Measurements from ENCODE around the gene SUGP1. TPM values are rescaled to one million over a fixed set of nuclear protein-coding genes. Genes with fewer than 3 reads are reported as not detected.

The SUGP1 gene
- 72.5 TPM for total RNA-seq
- polyA plus RNA-seq = 10 to 100 TPM; 22.7 to 36.3 (median 26.4) TPM

- Histone ChIP-seq H3K9me3 (ENCODE audit: control insufficient read depth in 2 of 2, low read length in 2 of 2) (no peaks in the 10 kb centered on the region), H3K27me3 (ENCODE audit: control insufficient read depth, insufficient read depth, low read length) (no peaks in the 10 kb centered on the region), H3K4me1 (ENCODE audit: control insufficient read depth, insufficient read depth, low read length, poor library complexity, severe bottlenecking) (peaks cover 40% of the 10 kb centered on the region), H3K36me3 (ENCODE audit: control insufficient read depth, insufficient read depth, low read length) (peaks cover 32% of the 10 kb centered on the region), H3K27ac (ENCODE audit: insufficient read depth, low read length, poor library complexity, severe bottlenecking) (peak within 1 kb of the TSS; percentile 87), H3K4me3 (ENCODE audit: low read depth, low read length) (peak within 1 kb of the TSS; percentile 91)
- Mint-ChIP-seq H3K4me3 (peak within 1 kb of the TSS; percentile 94 to 99 (median 98)), H3K36me3 (peaks cover 23% of the 10 kb centered on the region), H3K27me3 (no peaks in the 10 kb centered on the region), H3K4me1 (peaks cover 12 to 60% (median 23%) of the 10 kb centered on the region in 4 donors), H3K27ac (peak within 1 kb of the TSS; percentile 98 to 99 (median 99)), H3K9me3 (no peaks in the 10 kb centered on the region)
- ATAC-seq (ENCODE audit: low read depth in 2 of 2) = peak; percentile 90 to 92
- DNase-seq = peak; percentile 89 to 96 (median 94)
Measured at GRCh38 chr19:19320361-19321140, at the start of gene SUGP1, which contains the start of gene MAU2. Gene SUGP1, minus strand, starts transcription at chr19:19320509. Its CDS starts 13 bp downstream, at chr19:19320496. Gene MAU2, plus strand, starts transcription at chr19:19320829. Its CDS starts 31 bp downstream, at chr19:19320860.

- DNase-seq = no peak
- Histone ChIP-seq H3K27ac (ENCODE audit: insufficient read depth, low read length, poor library complexity, severe bottlenecking) (no peak overlapping the region), H3K4me3 (ENCODE audit: low read depth, low read length) (no peak overlapping the region), H3K27me3 (ENCODE audit: control insufficient read depth, insufficient read depth, low read length) (no peaks in the 10 kb centered on the region), H3K9me3 (ENCODE audit: control insufficient read depth in 2 of 2, low read length in 2 of 2) (no peaks in the 10 kb centered on the region), H3K4me1 (ENCODE audit: control insufficient read depth, insufficient read depth, low read length, poor library complexity, severe bottlenecking) (peaks cover 35% of the 10 kb centered on the region), H3K36me3 (ENCODE audit: control insufficient read depth, insufficient read depth, low read length) (no peaks in the 10 kb centered on the region)
- Mint-ChIP-seq H3K36me3 (no peaks in the 10 kb centered on the region), H3K27ac (peak overlapping the region in 1 of 3 donors; percentile 69), H3K9me3 (peaks cover 0 to 2% (median 0%) of the 10 kb centered on the region in 7 donors), H3K4me3 (no peak overlapping the region), H3K27me3 (no peaks in the 10 kb centered on the region), H3K4me1 (peaks cover 9 to 37% (median 16%) of the 10 kb centered on the region in 4 donors)
- no peak for ATAC-seq (ENCODE audit: low read depth in 2 of 2)
Measured at GRCh38 chr19:19368087-19368486, 47.8 kb upstream of the SUGP1 start.

- ATAC-seq (ENCODE audit: low read depth in 2 of 2) (peak; percentile 72 to 80), DNase-seq (peak; percentile 55 to 91 (median 70))
- Mint-ChIP-seq H3K27ac (peak overlapping the region; percentile 48 to 95 (median 88)), H3K27me3 (no peaks in the 10 kb centered on the region), H3K36me3 (no peaks in the 10 kb centered on the region), H3K9me3 (no peaks in the 10 kb centered on the region), H3K4me3 (peak overlapping the region; percentile 55 to 77 (median 66)), H3K4me1 (peaks cover 5 to 30% (median 11%) of the 10 kb centered on the region in 4 donors)
- H3K4me3 ChIP-seq (ENCODE audit: low read depth, low read length) = peak overlapping the region; percentile 40
- no peaks in the 10 kb centered on the region for H3K9me3 ChIP-seq (ENCODE audit: control insufficient read depth in 2 of 2, low read length in 2 of 2)
- no peaks in the 10 kb centered on the region for H3K36me3 ChIP-seq (ENCODE audit: control insufficient read depth, insufficient read depth, low read length)
- no peak overlapping the region for H3K27ac ChIP-seq (ENCODE audit: insufficient read depth, low read length, poor library complexity, severe bottlenecking)
- peaks cover 22% of the 10 kb centered on the region for H3K4me1 ChIP-seq (ENCODE audit: control insufficient read depth, insufficient read depth, low read length, poor library complexity, severe bottlenecking)
- no peaks in the 10 kb centered on the region for H3K27me3 ChIP-seq (ENCODE audit: control insufficient read depth, insufficient read depth, low read length)
Measured at GRCh38 chr19:19366434-19367396, 46.4 kb upstream of the SUGP1 start.

GRCh38 chr19:19362075-19362474 lies 41.8 kb upstream of the SUGP1 start:
- Histone ChIP-seq H3K27me3 (ENCODE audit: control insufficient read depth, insufficient read depth, low read length) (no peaks in the 10 kb centered on the region), H3K27ac (ENCODE audit: insufficient read depth, low read length, poor library complexity, severe bottlenecking) (no peak overlapping the region), H3K36me3 (ENCODE audit: control insufficient read depth, insufficient read depth, low read length) (no peaks in the 10 kb centered on the region), H3K4me1 (ENCODE audit: control insufficient read depth, insufficient read depth, low read length, poor library complexity, severe bottlenecking) (peaks cover 33% of the 10 kb centered on the region), H3K9me3 (ENCODE audit: control insufficient read depth in 2 of 2, low read length in 2 of 2) (no peaks in the 10 kb centered on the region), H3K4me3 (ENCODE audit: low read depth, low read length) (no peak overlapping the region)
- Mint-ChIP-seq H3K9me3 (no peaks in the 10 kb centered on the region), H3K4me1 (peaks cover 10 to 52% (median 25%) of the 10 kb centered on the region in 4 donors), H3K4me3 (peak overlapping the region in 1 of 4 donors; percentile 29), H3K36me3 (peaks cover 7% of the 10 kb centered on the region), H3K27me3 (no peaks in the 10 kb centered on the region), H3K27ac (peak overlapping the region in 2 of 3 donors; percentile 38 to 56)
- DNase-seq (no peak), ATAC-seq (ENCODE audit: low read depth in 2 of 2) (no peak)

GRCh38 chr19:19361075-19361594 lies 40.8 kb upstream of the SUGP1 start:
- H3K9me3 ChIP-seq (ENCODE audit: control insufficient read depth in 2 of 2, low read length in 2 of 2) = no peaks in the 10 kb centered on the region
- Mint-ChIP-seq H3K27me3 (no peaks in the 10 kb centered on the region), H3K27ac (peak overlapping the region; percentile 59 to 74 (median 66)), H3K4me1 (peaks cover 5 to 45% (median 21%) of the 10 kb centered on the region in 4 donors), H3K9me3 (no peaks in the 10 kb centered on the region), H3K4me3 (peak overlapping the region in 3 of 4 donors; percentile 58 to 80 (median 74)), H3K36me3 (peaks cover 7% of the 10 kb centered on the region)
- peaks cover 2% of the 10 kb centered on the region for H3K36me3 ChIP-seq (ENCODE audit: control insufficient read depth, insufficient read depth, low read length)
- DNase-seq (peak; percentile 55 to 78 (median 57)), ATAC-seq (ENCODE audit: low read depth in 2 of 2) (peak; percentile 51 to 54)
- H3K27ac ChIP-seq (ENCODE audit: insufficient read depth, low read length, poor library complexity, severe bottlenecking) = no peak overlapping the region
- H3K4me3 ChIP-seq (ENCODE audit: low read depth, low read length) = peak overlapping the region; percentile 66
- H3K27me3 ChIP-seq (ENCODE audit: control insufficient read depth, insufficient read depth, low read length) = no peaks in the 10 kb centered on the region
- peaks cover 25% of the 10 kb centered on the region for H3K4me1 ChIP-seq (ENCODE audit: control insufficient read depth, insufficient read depth, low read length, poor library complexity, severe bottlenecking)

- peak overlapping the region in 1 of 4 donors; percentile 23 for H3K4me3 Mint-ChIP-seq
- no peak for ATAC-seq (ENCODE audit: low read depth in 2 of 2)
- peaks cover 14% of the 10 kb centered on the region for H3K36me3 Mint-ChIP-seq
Measured at GRCh38 chr19:19356901-19357566, 36.7 kb upstream of the SUGP1 start.

GRCh38 chr19:19356500-19356899 lies 36.2 kb upstream of the SUGP1 start:
- Histone ChIP-seq H3K27ac (ENCODE audit: insufficient read depth, low read length, poor library complexity, severe bottlenecking) (no peak overlapping the region), H3K27me3 (ENCODE audit: control insufficient read depth, insufficient read depth, low read length) (no peaks in the 10 kb centered on the region), H3K9me3 (ENCODE audit: control insufficient read depth in 2 of 2, low read length in 2 of 2) (no peaks in the 10 kb centered on the region), H3K4me1 (ENCODE audit: control insufficient read depth, insufficient read depth, low read length, poor library complexity, severe bottlenecking) (peaks cover 11% of the 10 kb centered on the region), H3K36me3 (ENCODE audit: control insufficient read depth, insufficient read depth, low read length) (peaks cover 42% of the 10 kb centered on the region), H3K4me3 (ENCODE audit: low read depth, low read length) (no peak overlapping the region)
- no peak overlapping the region for H3K4me3 Mint-ChIP-seq
- H3K27ac Mint-ChIP-seq = no peak overlapping the region
- no peaks in the 10 kb centered on the region for H3K27me3 Mint-ChIP-seq
- H3K4me1 Mint-ChIP-seq = peaks cover 5 to 28% (median 15%) of the 10 kb centered on the region in 4 donors
- H3K36me3 Mint-ChIP-seq = peaks cover 16% of the 10 kb centered on the region
- no peaks in the 10 kb centered on the region for H3K9me3 Mint-ChIP-seq
- ATAC-seq (ENCODE audit: low read depth in 2 of 2) = no peak
- DNase-seq = no peak

More at GRCh38 chr19:19356901-19357566, 36.7 kb upstream of the SUGP1 start:
- Histone ChIP-seq H3K9me3 (ENCODE audit: control insufficient read depth in 2 of 2, low read length in 2 of 2) (no peaks in the 10 kb centered on the region), H3K4me1 (ENCODE audit: control insufficient read depth, insufficient read depth, low read length, poor library complexity, severe bottlenecking) (peaks cover 12% of the 10 kb centered on the region), H3K4me3 (ENCODE audit: low read depth, low read length) (no peak overlapping the region), H3K27ac (ENCODE audit: insufficient read depth, low read length, poor library complexity, severe bottlenecking) (no peak overlapping the region), H3K27me3 (ENCODE audit: control insufficient read depth, insufficient read depth, low read length) (no peaks in the 10 kb centered on the region), H3K36me3 (ENCODE audit: control insufficient read depth, insufficient read depth, low read length) (peaks cover 39% of the 10 kb centered on the region)
- no peaks in the 10 kb centered on the region for H3K9me3 Mint-ChIP-seq
- H3K27me3 Mint-ChIP-seq = no peaks in the 10 kb centered on the region
- peak overlapping the region in 2 of 3 donors; percentile 46 to 72 for H3K27ac Mint-ChIP-seq
- DNase-seq = no peak
- H3K4me1 Mint-ChIP-seq = peaks cover 5 to 31% (median 15%) of the 10 kb centered on the region in 4 donors
